NCI-H146 treated with DMSO at 0.1 percent for 48 hours (cell line): ENCODE results near the gene REPS1.

Experiments used
- DNase-seq: peaks from one replicate; lab custom pipeline; 2025; ENCODE audit not compliant: unreplicated experiment; lab: John Stamatoyannopoulos, UW

Gene REPS1

DNA sequence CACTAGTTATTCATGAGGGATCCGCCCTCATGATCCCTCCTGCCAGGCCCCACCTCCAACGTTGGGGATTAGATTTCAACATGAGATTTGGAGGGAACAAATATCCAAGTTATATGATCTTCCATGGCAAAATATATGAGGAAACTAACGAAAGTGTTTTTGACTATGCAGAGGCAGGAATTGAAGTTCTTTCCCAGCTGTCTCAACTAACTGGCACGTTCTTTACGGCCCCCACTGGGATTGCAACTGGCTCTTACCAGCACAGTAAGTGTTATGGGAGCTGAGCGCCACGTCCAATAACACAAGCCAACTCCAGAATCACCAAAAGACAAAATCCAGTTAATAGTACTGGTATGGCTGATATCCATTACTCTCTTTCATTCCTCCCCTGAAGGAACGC, 125.6 kb downstream of the REPS1 start:
- no peak for DNase-seq

DNA sequence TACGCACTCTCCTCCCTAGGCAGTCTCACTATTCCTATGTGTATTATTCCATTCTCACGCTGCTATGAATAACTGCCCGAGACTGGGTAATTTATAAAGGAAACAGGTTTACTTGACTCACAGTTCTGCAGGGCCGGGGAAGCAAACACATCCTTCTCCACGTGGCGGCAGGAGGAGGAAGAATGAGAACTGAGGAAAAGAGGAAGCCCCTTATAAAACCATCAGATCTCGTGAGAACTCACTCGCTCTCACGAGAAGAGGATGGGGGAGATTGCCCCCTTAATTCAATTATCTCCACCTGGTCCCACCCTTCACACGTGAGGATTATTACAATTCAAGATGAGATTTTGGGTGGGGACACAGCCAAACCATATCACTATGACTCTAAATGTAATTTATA, 130.3 kb downstream of the REPS1 start:
- DNase-seq = no peak

DNA sequence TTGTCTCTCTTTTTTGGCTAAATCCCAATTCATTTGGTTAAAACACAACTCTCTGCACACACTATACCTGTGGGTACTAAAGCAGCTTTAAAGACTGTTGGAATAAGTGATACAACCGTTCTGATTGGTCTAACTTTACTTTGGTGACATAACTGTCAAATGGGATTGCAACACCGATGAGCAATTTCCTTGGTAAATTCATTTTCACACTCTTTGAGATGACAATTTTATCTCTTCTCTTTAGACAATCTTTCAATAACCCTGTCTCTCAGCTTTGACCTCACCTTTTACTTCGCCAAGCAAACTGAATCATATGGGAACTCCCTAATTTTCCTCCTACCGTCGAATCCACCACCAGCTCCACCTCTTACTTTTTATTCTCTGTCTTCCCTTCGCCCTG, 131.4 kb downstream of the REPS1 start:
- no peak for DNase-seq
